ENCODE measurements around the gene AUTS2. TPM values are rescaled to one million over a fixed set of nuclear protein-coding genes. Genes with fewer than 3 reads are reported as not detected.

AUTS2 gene
- total RNA-seq, 1 experiment from 2014 or later, result 50.0 TPM

DNA sequence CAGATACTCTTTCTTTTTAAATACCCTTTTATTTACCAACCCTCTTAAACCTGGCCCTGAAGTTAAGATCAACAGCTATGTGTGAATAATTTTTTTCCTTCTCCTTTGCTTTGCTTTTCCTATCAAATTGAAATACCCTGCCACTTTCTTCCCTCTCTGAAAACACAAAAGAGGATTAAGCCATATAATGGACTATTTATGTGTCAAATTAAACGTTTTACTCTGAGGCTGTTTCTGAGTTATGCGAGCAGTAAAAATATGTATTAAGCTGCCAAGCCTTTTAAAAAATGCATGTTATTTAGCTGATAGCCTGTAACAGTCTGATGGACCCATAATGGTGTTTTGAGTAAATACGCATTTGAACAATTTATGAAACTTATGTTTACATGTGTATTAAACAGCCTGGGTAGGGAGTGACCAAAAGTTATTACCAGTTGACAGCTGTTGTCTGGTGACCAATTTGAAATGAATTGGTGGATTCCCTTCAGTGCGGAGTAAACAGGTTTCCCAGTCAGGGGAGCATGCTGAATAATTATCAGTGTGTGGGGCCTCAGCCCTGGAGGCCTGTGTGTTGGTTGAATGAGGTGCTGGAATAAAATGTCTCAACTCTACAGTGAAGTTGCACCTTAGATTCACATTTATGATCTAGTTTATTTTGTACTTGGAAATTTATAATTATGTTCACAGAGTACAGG is 89.6 kb downstream of the AUTS2 start:
- H3K36me3 Mint-ChIP-seq, result no peaks in the 10 kb centered on the region
- H3K9me3 Mint-ChIP-seq, result no peaks in the 10 kb centered on the region
- ChIA-PET CTCF (interaction anchor here (0.6 kb wide), 1 partner anchor 244 kb away, joined by 3 read pairs; no protein-coding TSS in a partner anchor), POLR2A (no interaction called here)
- H3K27me3 Mint-ChIP-seq (ENCODE audit: low read depth), result peaks cover 5% of the 10 kb centered on the region; the same call in 1 of the 2 replicates
- peaks cover 25% of the 10 kb centered on the region for H3K4me1 Mint-ChIP-seq
- H3K4me3 Mint-ChIP-seq, result no peak overlapping the region
- TF ChIP-seq, protein P1, sequence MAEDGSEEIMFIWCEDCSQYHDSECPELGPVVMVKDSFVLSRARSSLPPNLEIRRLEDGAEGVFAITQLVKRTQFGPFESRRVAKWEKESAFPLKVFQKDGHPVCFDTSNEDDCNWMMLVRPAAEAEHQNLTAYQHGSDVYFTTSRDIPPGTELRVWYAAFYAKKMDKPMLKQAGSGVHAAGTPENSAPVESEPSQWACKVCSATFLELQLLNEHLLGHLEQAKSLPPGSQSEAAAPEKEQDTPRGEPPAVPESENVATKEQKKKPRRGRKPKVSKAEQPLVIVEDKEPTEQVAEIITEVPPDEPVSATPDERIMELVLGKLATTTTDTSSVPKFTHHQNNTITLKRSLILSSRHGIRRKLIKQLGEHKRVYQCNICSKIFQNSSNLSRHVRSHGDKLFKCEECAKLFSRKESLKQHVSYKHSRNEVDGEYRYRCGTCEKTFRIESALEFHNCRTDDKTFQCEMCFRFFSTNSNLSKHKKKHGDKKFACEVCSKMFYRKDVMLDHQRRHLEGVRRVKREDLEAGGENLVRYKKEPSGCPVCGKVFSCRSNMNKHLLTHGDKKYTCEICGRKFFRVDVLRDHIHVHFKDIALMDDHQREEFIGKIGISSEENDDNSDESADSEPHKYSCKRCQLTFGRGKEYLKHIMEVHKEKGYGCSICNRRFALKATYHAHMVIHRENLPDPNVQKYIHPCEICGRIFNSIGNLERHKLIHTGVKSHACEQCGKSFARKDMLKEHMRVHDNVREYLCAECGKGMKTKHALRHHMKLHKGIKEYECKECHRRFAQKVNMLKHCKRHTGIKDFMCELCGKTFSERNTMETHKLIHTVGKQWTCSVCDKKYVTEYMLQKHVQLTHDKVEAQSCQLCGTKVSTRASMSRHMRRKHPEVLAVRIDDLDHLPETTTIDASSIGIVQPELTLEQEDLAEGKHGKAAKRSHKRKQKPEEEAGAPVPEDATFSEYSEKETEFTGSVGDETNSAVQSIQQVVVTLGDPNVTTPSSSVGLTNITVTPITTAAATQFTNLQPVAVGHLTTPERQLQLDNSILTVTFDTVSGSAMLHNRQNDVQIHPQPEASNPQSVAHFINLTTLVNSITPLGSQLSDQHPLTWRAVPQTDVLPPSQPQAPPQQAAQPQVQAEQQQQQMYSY (CRISPR knock-in tag; IDR thresholded peaks at IDR 0.05), result no peak
- no peak for TF ChIP-seq GTF2I (CRISPR knock-in tag; conservative IDR thresholded peaks at IDR 0.05)
- TF ChIP-seq TEAD4 (CRISPR knock-in tag; IDR thresholded peaks at IDR 0.05), result no peak
- no peak for TF ChIP-seq HMGA2 (CRISPR knock-in tag; IDR thresholded peaks at IDR 0.05)
- TF ChIP-seq, protein P2, sequence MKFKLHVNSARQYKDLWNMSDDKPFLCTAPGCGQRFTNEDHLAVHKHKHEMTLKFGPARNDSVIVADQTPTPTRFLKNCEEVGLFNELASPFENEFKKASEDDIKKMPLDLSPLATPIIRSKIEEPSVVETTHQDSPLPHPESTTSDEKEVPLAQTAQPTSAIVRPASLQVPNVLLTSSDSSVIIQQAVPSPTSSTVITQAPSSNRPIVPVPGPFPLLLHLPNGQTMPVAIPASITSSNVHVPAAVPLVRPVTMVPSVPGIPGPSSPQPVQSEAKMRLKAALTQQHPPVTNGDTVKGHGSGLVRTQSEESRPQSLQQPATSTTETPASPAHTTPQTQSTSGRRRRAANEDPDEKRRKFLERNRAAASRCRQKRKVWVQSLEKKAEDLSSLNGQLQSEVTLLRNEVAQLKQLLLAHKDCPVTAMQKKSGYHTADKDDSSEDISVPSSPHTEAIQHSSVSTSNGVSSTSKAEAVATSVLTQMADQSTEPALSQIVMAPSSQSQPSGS (CRISPR knock-in tag; IDR thresholded peaks at IDR 0.05; ENCODE audit: borderline replicate concordance, low read depth), result no peak
- TF ChIP-seq, protein P3, sequence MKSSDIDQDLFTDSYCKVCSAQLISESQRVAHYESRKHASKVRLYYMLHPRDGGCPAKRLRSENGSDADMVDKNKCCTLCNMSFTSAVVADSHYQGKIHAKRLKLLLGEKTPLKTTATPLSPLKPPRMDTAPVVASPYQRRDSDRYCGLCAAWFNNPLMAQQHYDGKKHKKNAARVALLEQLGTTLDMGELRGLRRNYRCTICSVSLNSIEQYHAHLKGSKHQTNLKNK (CRISPR knock-in tag; IDR thresholded peaks at IDR 0.05), result no peak
- TF ChIP-seq NFYB (CRISPR knock-in tag; conservative IDR thresholded peaks at IDR 0.05; ENCODE audit: low read depth), result no peak
- TF ChIP-seq ZNF219 (CRISPR knock-in tag; IDR thresholded peaks at IDR 0.05; ENCODE audit: borderline replicate concordance), result no peak
- TF ChIP-seq, protein P4, sequence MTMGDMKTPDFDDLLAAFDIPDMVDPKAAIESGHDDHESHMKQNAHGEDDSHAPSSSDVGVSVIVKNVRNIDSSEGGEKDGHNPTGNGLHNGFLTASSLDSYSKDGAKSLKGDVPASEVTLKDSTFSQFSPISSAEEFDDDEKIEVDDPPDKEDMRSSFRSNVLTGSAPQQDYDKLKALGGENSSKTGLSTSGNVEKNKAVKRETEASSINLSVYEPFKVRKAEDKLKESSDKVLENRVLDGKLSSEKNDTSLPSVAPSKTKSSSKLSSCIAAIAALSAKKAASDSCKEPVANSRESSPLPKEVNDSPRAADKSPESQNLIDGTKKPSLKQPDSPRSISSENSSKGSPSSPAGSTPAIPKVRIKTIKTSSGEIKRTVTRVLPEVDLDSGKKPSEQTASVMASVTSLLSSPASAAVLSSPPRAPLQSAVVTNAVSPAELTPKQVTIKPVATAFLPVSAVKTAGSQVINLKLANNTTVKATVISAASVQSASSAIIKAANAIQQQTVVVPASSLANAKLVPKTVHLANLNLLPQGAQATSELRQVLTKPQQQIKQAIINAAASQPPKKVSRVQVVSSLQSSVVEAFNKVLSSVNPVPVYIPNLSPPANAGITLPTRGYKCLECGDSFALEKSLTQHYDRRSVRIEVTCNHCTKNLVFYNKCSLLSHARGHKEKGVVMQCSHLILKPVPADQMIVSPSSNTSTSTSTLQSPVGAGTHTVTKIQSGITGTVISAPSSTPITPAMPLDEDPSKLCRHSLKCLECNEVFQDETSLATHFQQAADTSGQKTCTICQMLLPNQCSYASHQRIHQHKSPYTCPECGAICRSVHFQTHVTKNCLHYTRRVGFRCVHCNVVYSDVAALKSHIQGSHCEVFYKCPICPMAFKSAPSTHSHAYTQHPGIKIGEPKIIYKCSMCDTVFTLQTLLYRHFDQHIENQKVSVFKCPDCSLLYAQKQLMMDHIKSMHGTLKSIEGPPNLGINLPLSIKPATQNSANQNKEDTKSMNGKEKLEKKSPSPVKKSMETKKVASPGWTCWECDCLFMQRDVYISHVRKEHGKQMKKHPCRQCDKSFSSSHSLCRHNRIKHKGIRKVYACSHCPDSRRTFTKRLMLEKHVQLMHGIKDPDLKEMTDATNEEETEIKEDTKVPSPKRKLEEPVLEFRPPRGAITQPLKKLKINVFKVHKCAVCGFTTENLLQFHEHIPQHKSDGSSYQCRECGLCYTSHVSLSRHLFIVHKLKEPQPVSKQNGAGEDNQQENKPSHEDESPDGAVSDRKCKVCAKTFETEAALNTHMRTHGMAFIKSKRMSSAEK (CRISPR knock-in tag; IDR thresholded peaks at IDR 0.05; ENCODE audit: borderline replicate concordance), result no peak
- no peak for TF ChIP-seq JUN (CRISPR knock-in tag; IDR thresholded peaks at IDR 0.05)
- no peak for TF ChIP-seq OVOL2 (CRISPR knock-in tag; IDR thresholded peaks at IDR 0.05; ENCODE audit: borderline replicate concordance)
- TF ChIP-seq, protein P5, sequence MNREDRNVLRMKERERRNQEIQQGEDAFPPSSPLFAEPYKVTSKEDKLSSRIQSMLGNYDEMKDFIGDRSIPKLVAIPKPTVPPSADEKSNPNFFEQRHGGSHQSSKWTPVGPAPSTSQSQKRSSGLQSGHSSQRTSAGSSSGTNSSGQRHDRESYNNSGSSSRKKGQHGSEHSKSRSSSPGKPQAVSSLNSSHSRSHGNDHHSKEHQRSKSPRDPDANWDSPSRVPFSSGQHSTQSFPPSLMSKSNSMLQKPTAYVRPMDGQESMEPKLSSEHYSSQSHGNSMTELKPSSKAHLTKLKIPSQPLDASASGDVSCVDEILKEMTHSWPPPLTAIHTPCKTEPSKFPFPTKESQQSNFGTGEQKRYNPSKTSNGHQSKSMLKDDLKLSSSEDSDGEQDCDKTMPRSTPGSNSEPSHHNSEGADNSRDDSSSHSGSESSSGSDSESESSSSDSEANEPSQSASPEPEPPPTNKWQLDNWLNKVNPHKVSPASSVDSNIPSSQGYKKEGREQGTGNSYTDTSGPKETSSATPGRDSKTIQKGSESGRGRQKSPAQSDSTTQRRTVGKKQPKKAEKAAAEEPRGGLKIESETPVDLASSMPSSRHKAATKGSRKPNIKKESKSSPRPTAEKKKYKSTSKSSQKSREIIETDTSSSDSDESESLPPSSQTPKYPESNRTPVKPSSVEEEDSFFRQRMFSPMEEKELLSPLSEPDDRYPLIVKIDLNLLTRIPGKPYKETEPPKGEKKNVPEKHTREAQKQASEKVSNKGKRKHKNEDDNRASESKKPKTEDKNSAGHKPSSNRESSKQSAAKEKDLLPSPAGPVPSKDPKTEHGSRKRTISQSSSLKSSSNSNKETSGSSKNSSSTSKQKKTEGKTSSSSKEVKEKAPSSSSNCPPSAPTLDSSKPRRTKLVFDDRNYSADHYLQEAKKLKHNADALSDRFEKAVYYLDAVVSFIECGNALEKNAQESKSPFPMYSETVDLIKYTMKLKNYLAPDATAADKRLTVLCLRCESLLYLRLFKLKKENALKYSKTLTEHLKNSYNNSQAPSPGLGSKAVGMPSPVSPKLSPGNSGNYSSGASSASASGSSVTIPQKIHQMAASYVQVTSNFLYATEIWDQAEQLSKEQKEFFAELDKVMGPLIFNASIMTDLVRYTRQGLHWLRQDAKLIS (CRISPR knock-in tag; IDR thresholded peaks at IDR 0.05; ENCODE audit: borderline replicate concordance), result no peak
- TF ChIP-seq ETV6 (CRISPR knock-in tag; IDR thresholded peaks at IDR 0.05), result no peak
- TF ChIP-seq CBFB (CRISPR knock-in tag; IDR thresholded peaks at IDR 0.05; ENCODE audit: low read depth), result no peak
- TF ChIP-seq, protein P6, sequence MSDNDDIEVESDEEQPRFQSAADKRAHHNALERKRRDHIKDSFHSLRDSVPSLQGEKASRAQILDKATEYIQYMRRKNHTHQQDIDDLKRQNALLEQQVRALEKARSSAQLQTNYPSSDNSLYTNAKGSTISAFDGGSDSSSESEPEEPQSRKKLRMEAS (CRISPR knock-in tag; IDR thresholded peaks at IDR 0.05), result no peak
- no peak for TF ChIP-seq CREB1 (CRISPR knock-in tag; IDR thresholded peaks at IDR 0.05)
- TF ChIP-seq, protein P7, sequence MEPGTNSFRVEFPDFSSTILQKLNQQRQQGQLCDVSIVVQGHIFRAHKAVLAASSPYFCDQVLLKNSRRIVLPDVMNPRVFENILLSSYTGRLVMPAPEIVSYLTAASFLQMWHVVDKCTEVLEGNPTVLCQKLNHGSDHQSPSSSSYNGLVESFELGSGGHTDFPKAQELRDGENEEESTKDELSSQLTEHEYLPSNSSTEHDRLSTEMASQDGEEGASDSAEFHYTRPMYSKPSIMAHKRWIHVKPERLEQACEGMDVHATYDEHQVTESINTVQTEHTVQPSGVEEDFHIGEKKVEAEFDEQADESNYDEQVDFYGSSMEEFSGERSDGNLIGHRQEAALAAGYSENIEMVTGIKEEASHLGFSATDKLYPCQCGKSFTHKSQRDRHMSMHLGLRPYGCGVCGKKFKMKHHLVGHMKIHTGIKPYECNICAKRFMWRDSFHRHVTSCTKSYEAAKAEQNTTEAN (CRISPR knock-in tag; IDR thresholded peaks at IDR 0.05), result no peak
- TF ChIP-seq, protein P8, sequence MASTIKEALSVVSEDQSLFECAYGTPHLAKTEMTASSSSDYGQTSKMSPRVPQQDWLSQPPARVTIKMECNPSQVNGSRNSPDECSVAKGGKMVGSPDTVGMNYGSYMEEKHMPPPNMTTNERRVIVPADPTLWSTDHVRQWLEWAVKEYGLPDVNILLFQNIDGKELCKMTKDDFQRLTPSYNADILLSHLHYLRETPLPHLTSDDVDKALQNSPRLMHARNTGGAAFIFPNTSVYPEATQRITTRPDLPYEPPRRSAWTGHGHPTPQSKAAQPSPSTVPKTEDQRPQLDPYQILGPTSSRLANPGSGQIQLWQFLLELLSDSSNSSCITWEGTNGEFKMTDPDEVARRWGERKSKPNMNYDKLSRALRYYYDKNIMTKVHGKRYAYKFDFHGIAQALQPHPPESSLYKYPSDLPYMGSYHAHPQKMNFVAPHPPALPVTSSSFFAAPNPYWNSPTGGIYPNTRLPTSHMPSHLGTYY (CRISPR knock-in tag; IDR thresholded peaks at IDR 0.05), result no peak
- TF ChIP-seq, protein P9, sequence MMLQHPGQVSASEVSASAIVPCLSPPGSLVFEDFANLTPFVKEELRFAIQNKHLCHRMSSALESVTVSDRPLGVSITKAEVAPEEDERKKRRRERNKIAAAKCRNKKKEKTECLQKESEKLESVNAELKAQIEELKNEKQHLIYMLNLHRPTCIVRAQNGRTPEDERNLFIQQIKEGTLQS (CRISPR knock-in tag; conservative IDR thresholded peaks at IDR 0.05), result no peak
- no peak overlapping the region for H3K27ac Mint-ChIP-seq
- no peak for ATAC-seq
- no peak for DNase-seq (ENCODE audit: low spot score)
